GM12873 (cell line): Measurements from ENCODE around the gene PLVAP.

Experiments
- CTCF ChIP-seq: IDR thresholded peaks from 2 replicates; pipeline ENCODE4 v1.5.1; 2012; ENCODE audit warnings: low read depth, mild to moderate bottlenecking, moderate library complexity, low read length, control low read depth; ENCODE audit not compliant: insufficient read depth; ENCODE audit errors: missing control alignments

The PLVAP gene

GRCh38 chr19:17376935-17377600 lies at the start of gene PLVAP:
Gene PLVAP (minus strand): TSS chr19:17377342. CDS start chr19:17377288, 54 bp downstream.
- no peak for TF ChIP-seq CTCF

- TF ChIP-seq CTCF: peak; percentile 58
Measured at GRCh38 chr19:17424743-17425365, 47.7 kb upstream of the PLVAP start.

- TF ChIP-seq CTCF: no peak
Measured at GRCh38 chr19:17423429-17424208, 46.5 kb upstream of the PLVAP start.

- no peak for TF ChIP-seq CTCF
Measured at GRCh38 chr19:17421942-17422341, 44.8 kb upstream of the PLVAP start.

- peak; percentile 8 for TF ChIP-seq CTCF
Measured at GRCh38 chr19:17420475-17420924, 43.4 kb upstream of the PLVAP start.

GRCh38 chr19:17419621-17420474 lies 42.7 kb upstream of the PLVAP start, which contains the start of gene MVB12A:
Gene MVB12A (plus strand): TSS chr19:17420047. CDS start chr19:17420136, 89 bp downstream.
- TF ChIP-seq CTCF: no peak
